ENCODE measurements around the gene TSPAN13. TPM values are rescaled to one million over a fixed set of nuclear protein-coding genes. Genes with fewer than 3 reads are reported as not detected.

The TSPAN13 gene
- total RNA-seq, 2 donors from 2014 or later: 34.9 to 51.2 TPM

DNA sequence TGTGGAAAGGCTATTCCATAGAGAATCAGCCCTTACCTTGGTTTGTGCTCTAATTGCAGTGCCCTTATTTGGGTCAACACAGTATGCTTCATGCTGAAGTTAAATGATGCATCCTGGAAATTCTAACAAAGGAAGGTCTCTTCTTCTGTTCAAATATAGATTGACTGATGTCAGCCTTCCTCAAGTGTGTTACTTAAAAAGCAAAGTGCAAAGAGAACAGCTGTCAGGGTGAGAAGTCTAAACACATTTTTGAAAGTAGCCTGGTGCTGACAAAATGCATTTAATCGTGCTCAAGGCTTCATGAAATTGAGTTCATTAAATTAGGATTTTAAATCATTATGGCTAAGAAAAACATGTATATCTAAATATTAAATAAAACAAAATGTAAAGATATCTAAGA is 31.8 kb downstream of the TSPAN13 start:
- Histone ChIP-seq H3K9me3 (ENCODE audit: control insufficient read depth, low read length) (no peaks in the 10 kb centered on the region), H3K36me3 (ENCODE audit: control insufficient read depth, insufficient read depth, low read length) (peaks cover 30% of the 10 kb centered on the region), H3K27ac (ENCODE audit: low read depth, low read length) (no peak overlapping the region), H3K4me3 (ENCODE audit: low read length) (no peak overlapping the region), H3K4me1 (ENCODE audit: control insufficient read depth, insufficient read depth, low read length) (no peaks in the 10 kb centered on the region), H3K9ac (ENCODE audit: extremely low read depth, low read length, poor library complexity, severe bottlenecking) (no peak overlapping the region), H3K27me3 (ENCODE audit: control insufficient read depth, insufficient read depth, low read length, poor library complexity, severe bottlenecking) (no peaks in the 10 kb centered on the region)
- peaks cover under 1% of the 10 kb centered on the region for H3K36me3 Mint-ChIP-seq (ENCODE audit: low read depth)
- whole genome bisulfite sequencing, 2 experiments (ENCODE audit: insufficient coverage in 1 of 2, insufficient read length in 1 of 2): 92% methylated on average over 1 of the region's 1 CpG; no CpG with 5 or more reads in 1 of the 2 experiments
- H3K4me3 Mint-ChIP-seq: no peak overlapping the region
- peaks cover 4% of the 10 kb centered on the region for H3K4me1 Mint-ChIP-seq
- DNase-seq: no peak
- no peak overlapping the region for H3K27ac Mint-ChIP-seq
- no peaks in the 10 kb centered on the region for H3K27me3 Mint-ChIP-seq (ENCODE audit: insufficient read depth)
- H3K9me3 Mint-ChIP-seq: no peaks in the 10 kb centered on the region
- TF ChIP-seq, protein P1, sequence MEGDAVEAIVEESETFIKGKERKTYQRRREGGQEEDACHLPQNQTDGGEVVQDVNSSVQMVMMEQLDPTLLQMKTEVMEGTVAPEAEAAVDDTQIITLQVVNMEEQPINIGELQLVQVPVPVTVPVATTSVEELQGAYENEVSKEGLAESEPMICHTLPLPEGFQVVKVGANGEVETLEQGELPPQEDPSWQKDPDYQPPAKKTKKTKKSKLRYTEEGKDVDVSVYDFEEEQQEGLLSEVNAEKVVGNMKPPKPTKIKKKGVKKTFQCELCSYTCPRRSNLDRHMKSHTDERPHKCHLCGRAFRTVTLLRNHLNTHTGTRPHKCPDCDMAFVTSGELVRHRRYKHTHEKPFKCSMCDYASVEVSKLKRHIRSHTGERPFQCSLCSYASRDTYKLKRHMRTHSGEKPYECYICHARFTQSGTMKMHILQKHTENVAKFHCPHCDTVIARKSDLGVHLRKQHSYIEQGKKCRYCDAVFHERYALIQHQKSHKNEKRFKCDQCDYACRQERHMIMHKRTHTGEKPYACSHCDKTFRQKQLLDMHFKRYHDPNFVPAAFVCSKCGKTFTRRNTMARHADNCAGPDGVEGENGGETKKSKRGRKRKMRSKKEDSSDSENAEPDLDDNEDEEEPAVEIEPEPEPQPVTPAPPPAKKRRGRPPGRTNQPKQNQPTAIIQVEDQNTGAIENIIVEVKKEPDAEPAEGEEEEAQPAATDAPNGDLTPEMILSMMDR (conservative IDR thresholded peaks at IDR 0.05): no peak

- 90 to 100% methylated on average over 1 to 2 of the region's 2 CpGs for WGBS, 2 experiments (ENCODE audit: insufficient coverage in 1 of 2, insufficient read length in 1 of 2)
Observed at GRCh38 chr7:16785846-16786245, 32.3 kb downstream of the TSPAN13 start.

DNA sequence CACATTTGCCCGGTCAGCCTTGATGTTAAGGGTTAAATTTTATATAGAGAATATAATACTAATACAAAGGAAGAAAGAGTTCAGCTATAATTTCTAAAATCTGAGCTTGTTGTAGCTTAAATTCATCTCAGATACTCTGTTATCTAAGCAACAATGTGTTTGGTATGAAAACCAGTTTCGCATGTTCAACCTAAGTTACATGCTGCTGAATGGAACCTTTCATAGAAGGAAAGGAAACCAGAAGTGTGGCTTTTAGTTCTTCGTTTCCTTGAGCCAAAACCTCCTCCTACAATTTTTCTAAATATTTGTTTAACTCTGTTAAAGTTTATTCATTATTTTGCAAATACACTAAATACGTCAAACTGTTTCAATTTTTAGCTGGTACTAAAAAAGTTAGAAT is 32.7 kb downstream of the TSPAN13 start:
- no peak overlapping the region for H3K27ac Mint-ChIP-seq
- TF ChIP-seq, protein P1 (conservative IDR thresholded peaks at IDR 0.05): no peak
- no peak for DNase-seq
- H3K4me1 Mint-ChIP-seq: peaks cover 4% of the 10 kb centered on the region
- H3K36me3 ChIP-seq (ENCODE audit: control insufficient read depth, insufficient read depth, low read length): peaks cover 23% of the 10 kb centered on the region
- H3K9me3 Mint-ChIP-seq: peaks cover 2% of the 10 kb centered on the region
- no peaks in the 10 kb centered on the region for H3K27me3 ChIP-seq (ENCODE audit: control insufficient read depth, insufficient read depth, low read length, poor library complexity, severe bottlenecking)
- no peaks in the 10 kb centered on the region for H3K27me3 Mint-ChIP-seq (ENCODE audit: insufficient read depth)
- H3K36me3 Mint-ChIP-seq (ENCODE audit: low read depth): peaks cover 2% of the 10 kb centered on the region
- H3K27ac ChIP-seq (ENCODE audit: low read depth, low read length): no peak overlapping the region
- no peak overlapping the region for H3K9ac ChIP-seq (ENCODE audit: extremely low read depth, low read length, poor library complexity, severe bottlenecking)
- no peaks in the 10 kb centered on the region for H3K9me3 ChIP-seq (ENCODE audit: control insufficient read depth, low read length)
- H3K4me3 ChIP-seq (ENCODE audit: low read length): no peak overlapping the region
- no peaks in the 10 kb centered on the region for H3K4me1 ChIP-seq (ENCODE audit: control insufficient read depth, insufficient read depth, low read length)
- WGBS, 2 experiments (ENCODE audit: insufficient coverage in 1 of 2, insufficient read length in 1 of 2): 95% methylated on average over 3 of the region's 4 CpGs; no CpG with 5 or more reads in 1 of the 2 experiments
- H3K4me3 Mint-ChIP-seq: no peak overlapping the region

More at GRCh38 chr7:16785846-16786245, 32.3 kb downstream of the TSPAN13 start:
- no peaks in the 10 kb centered on the region for H3K27me3 ChIP-seq (ENCODE audit: control insufficient read depth, insufficient read depth, low read length, poor library complexity, severe bottlenecking)
- Mint-ChIP-seq H3K36me3 (ENCODE audit: low read depth) (no peaks in the 10 kb centered on the region), H3K9me3 (no peaks in the 10 kb centered on the region), H3K27me3 (ENCODE audit: insufficient read depth) (no peaks in the 10 kb centered on the region), H3K4me1 (peaks cover 4% of the 10 kb centered on the region), H3K27ac (no peak overlapping the region), H3K4me3 (no peak overlapping the region)
- no peak overlapping the region for H3K27ac ChIP-seq (ENCODE audit: low read depth, low read length)
- H3K4me3 ChIP-seq (ENCODE audit: low read length): no peak overlapping the region
- H3K36me3 ChIP-seq (ENCODE audit: control insufficient read depth, insufficient read depth, low read length): peaks cover 24% of the 10 kb centered on the region
- H3K9me3 ChIP-seq (ENCODE audit: control insufficient read depth, low read length): no peaks in the 10 kb centered on the region
- TF ChIP-seq, protein P1 (conservative IDR thresholded peaks at IDR 0.05): no peak
- H3K4me1 ChIP-seq (ENCODE audit: control insufficient read depth, insufficient read depth, low read length): no peaks in the 10 kb centered on the region
- DNase-seq: no peak
- no peak overlapping the region for H3K9ac ChIP-seq (ENCODE audit: extremely low read depth, low read length, poor library complexity, severe bottlenecking)
